DOHH2 (cell line): Measurements from ENCODE around the gene NAA35.

Experiments
- CTCF ChIP-seq: fragments of 200-600 bp; sonication (generic); IDR thresholded peaks from one replicate; pipeline ENCODE4 v1.5.1; 2014; ENCODE audit warnings: antibody characterized with exemption, mild to moderate bottlenecking, low read depth, low read length; ENCODE audit not compliant: poor library complexity, severe bottlenecking
- EZH2phosphoT487 ChIP-seq: fragments of 200-600 bp; sonication (generic); IDR thresholded peaks from 2 replicates; pipeline ENCODE4 v1.6.1; 2017; ENCODE audit warnings: borderline replicate concordance, mild to moderate bottlenecking, antibody characterized with exemption, low read length, moderate library complexity, mixed read lengths

- TF ChIP-seq CTCF (no peak), EZH2phosphoT487 (no peak)
Observed at GRCh38 chr9:85995097-85995496, 54.2 kb downstream of the NAA35 start.
